ENCODE results near the gene KATNBL1.
"Not testable (repeated sequence)": the region's sequence is repeated elsewhere in the genome, so short reads cannot be mapped to it uniquely, and the experiment has no call there.

Gene KATNBL1

GRCh38 chr15:34203936-34204335 lies 6.0 kb downstream of the KATNBL1 start:
- no peak for DNase-seq (ENCODE audit: low read depth)
- TF ChIP-seq, protein P1, sequence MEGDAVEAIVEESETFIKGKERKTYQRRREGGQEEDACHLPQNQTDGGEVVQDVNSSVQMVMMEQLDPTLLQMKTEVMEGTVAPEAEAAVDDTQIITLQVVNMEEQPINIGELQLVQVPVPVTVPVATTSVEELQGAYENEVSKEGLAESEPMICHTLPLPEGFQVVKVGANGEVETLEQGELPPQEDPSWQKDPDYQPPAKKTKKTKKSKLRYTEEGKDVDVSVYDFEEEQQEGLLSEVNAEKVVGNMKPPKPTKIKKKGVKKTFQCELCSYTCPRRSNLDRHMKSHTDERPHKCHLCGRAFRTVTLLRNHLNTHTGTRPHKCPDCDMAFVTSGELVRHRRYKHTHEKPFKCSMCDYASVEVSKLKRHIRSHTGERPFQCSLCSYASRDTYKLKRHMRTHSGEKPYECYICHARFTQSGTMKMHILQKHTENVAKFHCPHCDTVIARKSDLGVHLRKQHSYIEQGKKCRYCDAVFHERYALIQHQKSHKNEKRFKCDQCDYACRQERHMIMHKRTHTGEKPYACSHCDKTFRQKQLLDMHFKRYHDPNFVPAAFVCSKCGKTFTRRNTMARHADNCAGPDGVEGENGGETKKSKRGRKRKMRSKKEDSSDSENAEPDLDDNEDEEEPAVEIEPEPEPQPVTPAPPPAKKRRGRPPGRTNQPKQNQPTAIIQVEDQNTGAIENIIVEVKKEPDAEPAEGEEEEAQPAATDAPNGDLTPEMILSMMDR (IDR thresholded peaks at IDR 0.05; ENCODE audit: low read length, missing control alignments) = no peak
- no peak overlapping the region for H3K4me3 ChIP-seq (replicated peaks; ENCODE audit: low read depth, low read length)

- H3K4me3 ChIP-seq (replicated peaks; ENCODE audit: low read depth, low read length) = no peak overlapping the region
- TF ChIP-seq, protein P1 (IDR thresholded peaks at IDR 0.05; ENCODE audit: low read length, missing control alignments) = no peak
- no peak for DNase-seq (ENCODE audit: low read depth)
These were observed 6.6 kb downstream of the KATNBL1 start for GRCh38 chr15:34203305-34203704.

GRCh38 chr15:34193272-34193671 lies 16.6 kb downstream of the KATNBL1 start:
- H3K4me3 ChIP-seq (replicated peaks; ENCODE audit: low read depth, low read length); DNase-seq (ENCODE audit: low read depth): not testable (repeated sequence)

GRCh38 chr15:34188711-34189110 lies 21.2 kb downstream of the KATNBL1 start:
- H3K4me3 ChIP-seq (replicated peaks; ENCODE audit: low read depth, low read length) = no peak overlapping the region
- TF ChIP-seq, protein P1 (IDR thresholded peaks at IDR 0.05; ENCODE audit: low read length, missing control alignments) = no peak
- no peak for DNase-seq (ENCODE audit: low read depth)

GRCh38 chr15:34185666-34186065 lies 24.2 kb downstream of the KATNBL1 start:
- H3K4me3 ChIP-seq (replicated peaks; ENCODE audit: low read depth, low read length) = no peak overlapping the region
- TF ChIP-seq, protein P1 (IDR thresholded peaks at IDR 0.05; ENCODE audit: low read length, missing control alignments) = no peak
- peak; percentile 56 for DNase-seq (ENCODE audit: low read depth)

GRCh38 chr15:34182942-34183341 lies 27.0 kb downstream of the KATNBL1 start:
- DNase-seq (ENCODE audit: low read depth) = peak; percentile 7
- TF ChIP-seq, protein P1 (IDR thresholded peaks at IDR 0.05; ENCODE audit: low read length, missing control alignments) = no peak
- H3K4me3 ChIP-seq (replicated peaks; ENCODE audit: low read depth, low read length) = no peak overlapping the region

DNA sequence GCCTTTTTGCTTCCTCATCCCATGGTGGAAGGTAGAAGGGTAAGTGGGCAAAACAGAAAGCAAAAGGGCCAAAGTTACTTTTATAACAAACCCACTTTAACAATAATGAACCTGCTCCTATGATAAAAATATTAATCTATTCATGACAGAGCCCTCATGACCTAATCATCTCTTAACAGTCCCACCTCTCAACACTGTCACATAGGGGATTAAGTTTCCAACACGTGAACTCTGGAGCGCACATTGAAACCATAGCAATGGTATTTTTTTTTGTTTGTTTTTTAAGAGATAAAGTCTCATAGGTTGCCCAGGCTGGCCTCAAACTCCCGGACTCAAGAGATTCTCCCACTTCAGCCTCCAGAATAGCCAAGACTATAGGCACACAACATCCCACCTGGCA lies 30.7 kb downstream of the KATNBL1 start:
- no peak for DNase-seq (ENCODE audit: low read depth)
- TF ChIP-seq, protein P1 (IDR thresholded peaks at IDR 0.05; ENCODE audit: low read length, missing control alignments) = no peak
- H3K4me3 ChIP-seq (replicated peaks; ENCODE audit: low read depth, low read length) = no peak overlapping the region

GRCh38 chr15:34165987-34166573 lies 43.8 kb downstream of the KATNBL1 start:
- DNase-seq (ENCODE audit: low read depth); H3K4me3 ChIP-seq (replicated peaks; ENCODE audit: low read depth, low read length): not testable (repeated sequence)
